ENCODE results near the gene ANKRD62.
A peak's percentile ranks its signal among the peaks of the same experiment; 100 is the strongest.
"Not testable (repeated sequence)": the region's sequence is repeated elsewhere in the genome, so short reads cannot be mapped to it uniquely, and the experiment has no call there.

The ANKRD62 gene

DNA sequence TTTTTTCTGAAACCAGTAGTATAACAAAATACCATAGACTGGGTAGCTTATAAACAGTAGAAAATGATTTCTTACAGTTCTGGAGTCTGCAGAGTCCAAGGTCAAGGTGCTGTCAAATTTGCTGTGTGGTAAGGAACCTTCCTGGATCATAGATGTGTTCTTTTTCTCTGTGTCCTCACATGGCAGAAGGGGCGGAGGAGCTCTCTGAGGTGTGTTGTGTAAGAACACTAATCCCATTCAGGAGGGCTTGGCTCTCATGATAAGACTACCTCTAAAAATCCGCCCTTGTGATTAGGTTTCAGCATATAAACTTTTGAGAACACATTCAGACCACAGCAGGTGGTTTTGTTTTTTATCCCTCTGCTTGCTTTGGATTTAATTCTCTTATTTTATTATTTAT is 25.7 kb downstream of the ANKRD62 start:
- ChIA-PET POLR2A (no interaction called here), CTCF (interaction anchor here (0.6 kb wide), 2 partner anchors 9 to 117 kb away, joined by 3 read pairs; no protein-coding TSS in a partner anchor)
- Histone ChIP-seq H3K9me3 (ENCODE audit: control insufficient read depth, insufficient read depth, low read depth, low read length) (no peaks in the 10 kb centered on the region), H3K4me1 (ENCODE audit: control insufficient read depth, insufficient read depth, low read length) (no peaks in the 10 kb centered on the region), H3K27ac (ENCODE audit: extremely low read depth, low read depth, low read length) (no peak overlapping the region), H3K4me3 (ENCODE audit: low read depth, low read length) (no peak overlapping the region), H3K36me3 (ENCODE audit: control insufficient read depth in 2 of 2, insufficient read depth in 1 of 2, low read length in 2 of 2) (no peaks in the 10 kb centered on the region)
- no peak for TF ChIP-seq ZNF133 (tag by site-specific recombination; IDR thresholded peaks at IDR 0.05)
- TF ChIP-seq ZNF707 (tag by site-specific recombination; IDR thresholded peaks at IDR 0.05): no peak
- TF ChIP-seq ZNF639 (tag by site-specific recombination; IDR thresholded peaks at IDR 0.05): no peak
- TF ChIP-seq KLF1 (tag by site-specific recombination; IDR thresholded peaks at IDR 0.05): peak; percentile 31; the same call in 1 of the 2 replicates

GRCh38 chr18:12121175-12122042 is 27.8 kb downstream of the ANKRD62 start:
- H3K4me1 ChIP-seq (ENCODE audit: control insufficient read depth, insufficient read depth, low read length): no peaks in the 10 kb centered on the region
- H3K27ac ChIP-seq (ENCODE audit: extremely low read depth, low read depth, low read length): no peak overlapping the region
- no peak overlapping the region for H3K4me3 ChIP-seq (ENCODE audit: low read depth, low read length)
- ChIA-PET POLR2A (interaction anchor here (0.5 kb wide), 1 partner anchor 35 kb away, joined by 4 read pairs; no protein-coding TSS in a partner anchor), CTCF (interaction anchor here (0.7 to 1.7 kb wide), 2 partner anchors 10 to 22 kb away, joined by 3 to 4 read pairs; no protein-coding TSS in a partner anchor)
- no peaks in the 10 kb centered on the region for H3K36me3 ChIP-seq (ENCODE audit: control insufficient read depth in 2 of 2, insufficient read depth in 1 of 2, low read length in 2 of 2)
- no peaks in the 10 kb centered on the region for H3K9me3 ChIP-seq (ENCODE audit: control insufficient read depth, insufficient read depth, low read depth, low read length)
- TF ChIP-seq PRDM2 (tag by site-specific recombination; IDR thresholded peaks at IDR 0.05; ENCODE audit: borderline replicate concordance) (no peak), ZNF223 (tag by site-specific recombination; IDR thresholded peaks at IDR 0.05) (no peak), ZNF514 (tag by site-specific recombination; IDR thresholded peaks at IDR 0.05) (no peak), CTCF (tag by site-specific recombination; IDR thresholded peaks at IDR 0.05) (peak; percentile 13; the same call in 1 of the 2 replicates)

GRCh38 chr18:12122043-12122389 is 28.4 kb downstream of the ANKRD62 start:
- H3K9me3 ChIP-seq (ENCODE audit: control insufficient read depth, insufficient read depth, low read depth, low read length); H3K36me3 ChIP-seq (ENCODE audit: control insufficient read depth in 2 of 2, insufficient read depth in 1 of 2, low read length in 2 of 2); H3K4me3 ChIP-seq (ENCODE audit: low read depth, low read length); H3K27ac ChIP-seq (ENCODE audit: extremely low read depth, low read depth, low read length); POLR2A ChIA-PET; H3K4me1 ChIP-seq (ENCODE audit: control insufficient read depth, insufficient read depth, low read length): not testable (repeated sequence)
- CTCF ChIA-PET: interaction anchor here (0.7 to 1.7 kb wide), 2 partner anchors 11 to 22 kb away, joined by 3 to 4 read pairs; no protein-coding TSS in a partner anchor

GRCh38 chr18:12127647-12128046 is 34.0 kb downstream of the ANKRD62 start:
- POLR2A ChIA-PET; H3K9me3 ChIP-seq (ENCODE audit: control insufficient read depth, insufficient read depth, low read depth, low read length); CTCF ChIA-PET; H3K36me3 ChIP-seq (ENCODE audit: control insufficient read depth in 2 of 2, insufficient read depth in 1 of 2, low read length in 2 of 2); H3K27ac ChIP-seq (ENCODE audit: extremely low read depth, low read depth, low read length); H3K4me1 ChIP-seq (ENCODE audit: control insufficient read depth, insufficient read depth, low read length); H3K4me3 ChIP-seq (ENCODE audit: low read depth, low read length): not testable (repeated sequence)

- H3K27ac ChIP-seq (ENCODE audit: extremely low read depth, low read depth, low read length); CTCF ChIA-PET; H3K4me3 ChIP-seq (ENCODE audit: low read depth, low read length); H3K9me3 ChIP-seq (ENCODE audit: control insufficient read depth, insufficient read depth, low read depth, low read length); H3K36me3 ChIP-seq (ENCODE audit: control insufficient read depth in 2 of 2, insufficient read depth in 1 of 2, low read length in 2 of 2); H3K4me1 ChIP-seq (ENCODE audit: control insufficient read depth, insufficient read depth, low read length); POLR2A ChIA-PET: not testable (repeated sequence)
Measured at GRCh38 chr18:12138831-12139230, 45.2 kb downstream of the ANKRD62 start.

DNA sequence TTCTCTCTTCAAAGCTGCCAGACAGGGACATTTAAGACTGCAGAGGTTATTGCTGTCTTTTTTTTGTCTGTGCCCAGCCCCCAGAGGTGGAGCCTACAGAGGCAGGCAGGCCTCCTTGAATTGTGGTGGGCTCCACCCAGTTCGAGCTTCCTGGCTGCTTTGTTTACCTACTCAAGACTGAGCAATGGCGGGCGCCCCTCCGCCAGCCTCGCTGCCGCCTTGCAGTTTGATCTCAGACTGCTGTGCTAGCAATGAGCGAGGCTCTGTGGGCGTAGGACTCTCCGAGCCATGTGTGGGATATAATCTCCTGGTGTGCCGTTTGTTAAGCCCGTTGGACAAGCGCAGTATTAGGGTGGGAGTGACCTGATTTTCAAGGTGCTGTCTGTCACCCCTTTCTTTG is 47.2 kb downstream of the ANKRD62 start:
- H3K36me3 ChIP-seq (ENCODE audit: control insufficient read depth in 2 of 2, insufficient read depth in 1 of 2, low read length in 2 of 2); H3K9me3 ChIP-seq (ENCODE audit: control insufficient read depth, insufficient read depth, low read depth, low read length); H3K4me1 ChIP-seq (ENCODE audit: control insufficient read depth, insufficient read depth, low read length); POLR2A ChIA-PET; CTCF ChIA-PET; H3K27ac ChIP-seq (ENCODE audit: extremely low read depth, low read depth, low read length); H3K4me3 ChIP-seq (ENCODE audit: low read depth, low read length): not testable (repeated sequence)

Data from HEK293 (cell line).